HG03378 (cell line): Measurements from ENCODE around the gene MAD2L2.

Source experiments
- ATAC-seq: cut with Tn5 transposase; IDR thresholded peaks from one replicate; pipeline ENCODE4 v1.9.1; 2021; ENCODE audit warnings: mild to moderate bottlenecking, moderate library complexity; ENCODE audit not compliant: unreplicated experiment

Gene MAD2L2

GRCh38 chr1:11684070-11684469 is 3.1 kb upstream of the MAD2L2 start:
- ATAC-seq, result no peak

- ATAC-seq, result no peak
Observed at GRCh38 chr1:11682799-11683198, 1.9 kb upstream of the MAD2L2 start.

GRCh38 chr1:11682287-11682771 is 1.4 kb upstream of the MAD2L2 start:
- ATAC-seq, result no peak

GRCh38 chr1:11680270-11681070 is 478 bp downstream of the MAD2L2 start:
- peak; percentile 25 for ATAC-seq

- no peak for ATAC-seq
Observed at GRCh38 chr1:11678442-11678841, 2.5 kb downstream of the MAD2L2 start.

- ATAC-seq, result no peak
Observed at GRCh38 chr1:11676386-11677103, 4.4 kb downstream of the MAD2L2 start.

GRCh38 chr1:11675325-11675724 is 5.6 kb downstream of the MAD2L2 start:
- ATAC-seq, result no peak

GRCh38 chr1:11674488-11674887 is 6.5 kb downstream of the MAD2L2 start:
- no peak for ATAC-seq

GRCh38 chr1:11673089-11673769 is 7.7 kb downstream of the MAD2L2 start:
- ATAC-seq, result no peak

- ATAC-seq, result no peak
Observed at GRCh38 chr1:11671544-11672286, 9.2 kb downstream of the MAD2L2 start.

GRCh38 chr1:11671205-11671543 is 9.8 kb downstream of the MAD2L2 start:
- ATAC-seq, result no peak

GRCh38 chr1:11670747-11671146 is 10.2 kb downstream of the MAD2L2 start:
- no peak for ATAC-seq

GRCh38 chr1:11668516-11668915 is 12.4 kb downstream of the MAD2L2 start:
- ATAC-seq, result no peak

- no peak for ATAC-seq
Observed at GRCh38 chr1:11664336-11665065, 16.4 kb downstream of the MAD2L2 start.

- ATAC-seq, result no peak
Observed at GRCh38 chr1:11661103-11661502, 19.8 kb downstream of the MAD2L2 start.

GRCh38 chr1:11659748-11660147 is 21.2 kb downstream of the MAD2L2 start:
- ATAC-seq, result no peak

GRCh38 chr1:11658542-11658941 is 22.4 kb downstream of the MAD2L2 start:
- ATAC-seq, result no peak

- ATAC-seq, result no peak
Observed at GRCh38 chr1:11657654-11658053, 23.3 kb downstream of the MAD2L2 start.

GRCh38 chr1:11654939-11655808 is 25.8 kb downstream of the MAD2L2 start:
- ATAC-seq, result no peak
